ENCODE data around the gene HSD17B1.
"Not testable (repeated sequence)": the region's sequence is repeated elsewhere in the genome, so short reads cannot be mapped to it uniquely, and the experiment has no call there.

HSD17B1 gene

GRCh38 chr17:42548070-42548837 is 4.5 kb upstream of the HSD17B1 start:
- FAIRE-seq = no peak

DNA sequence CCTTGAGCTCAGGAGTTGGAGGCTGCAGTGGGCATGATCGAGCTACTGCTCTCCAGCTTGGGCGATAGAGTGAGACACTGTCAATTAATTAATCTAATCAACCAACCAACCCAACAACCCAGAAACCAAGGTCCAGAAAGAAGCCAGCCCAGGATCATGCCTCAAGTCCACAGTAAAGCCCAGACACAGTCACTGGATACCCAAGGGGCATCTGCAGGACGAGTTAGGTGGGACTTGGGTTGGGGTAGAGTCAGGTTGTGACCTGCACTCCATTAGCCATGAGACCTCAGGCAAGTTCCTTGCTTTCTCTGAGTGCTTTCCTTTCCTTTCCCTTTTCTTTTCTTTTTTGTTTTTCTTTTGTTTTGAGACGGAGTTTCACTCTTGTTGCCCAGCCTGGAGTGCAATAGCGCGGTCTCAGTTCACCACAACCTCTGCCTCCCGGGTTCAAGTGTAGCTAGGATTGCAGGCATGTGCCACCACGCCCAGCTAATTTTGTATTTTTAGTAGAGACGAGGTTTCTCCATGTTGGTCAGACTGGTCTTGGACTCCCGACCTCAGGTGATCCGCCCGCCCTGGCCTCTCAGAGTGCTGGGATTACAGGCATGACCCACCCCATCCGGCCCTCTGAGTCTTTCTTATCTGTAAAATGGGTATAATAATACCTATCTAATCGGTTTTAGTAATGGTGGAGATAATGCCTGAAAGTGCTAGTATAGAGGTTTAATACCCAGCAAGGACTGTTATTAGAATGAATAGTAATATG is 3.5 kb upstream of the HSD17B1 start:
- no peak for FAIRE-seq

DNA sequence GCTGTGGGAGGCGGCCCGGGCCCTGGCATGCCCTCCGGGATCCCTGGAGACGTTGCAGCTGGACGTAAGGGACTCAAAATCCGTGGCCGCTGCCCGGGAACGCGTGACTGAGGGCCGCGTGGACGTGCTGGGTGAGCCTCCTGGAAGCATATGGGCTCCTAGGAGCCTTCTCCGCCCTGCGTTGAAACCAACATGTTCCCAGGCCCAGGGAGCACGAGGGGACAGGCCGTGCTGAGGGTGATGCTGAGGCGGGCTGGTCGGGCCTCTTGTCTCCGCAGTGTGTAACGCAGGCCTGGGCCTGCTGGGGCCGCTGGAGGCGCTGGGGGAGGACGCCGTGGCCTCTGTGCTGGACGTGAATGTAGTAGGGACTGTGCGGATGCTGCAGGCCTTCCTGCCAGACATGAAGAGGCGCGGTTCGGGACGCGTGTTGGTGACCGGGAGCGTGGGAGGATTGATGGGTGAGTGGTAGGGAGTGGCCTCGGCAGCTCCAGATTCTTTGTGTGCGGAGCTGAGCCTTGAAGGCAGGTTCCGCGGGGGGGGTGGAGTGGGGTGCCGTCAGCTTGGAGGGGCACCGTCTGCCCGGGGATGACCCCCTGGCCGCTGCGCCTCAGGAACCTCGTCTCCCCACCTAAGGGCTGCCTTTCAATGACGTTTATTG is 567 bp downstream of the HSD17B1 start:
- FAIRE-seq = no peak

GRCh38 chr17:42553866-42554249 is 1.1 kb downstream of the HSD17B1 start:
- no peak for FAIRE-seq

DNA sequence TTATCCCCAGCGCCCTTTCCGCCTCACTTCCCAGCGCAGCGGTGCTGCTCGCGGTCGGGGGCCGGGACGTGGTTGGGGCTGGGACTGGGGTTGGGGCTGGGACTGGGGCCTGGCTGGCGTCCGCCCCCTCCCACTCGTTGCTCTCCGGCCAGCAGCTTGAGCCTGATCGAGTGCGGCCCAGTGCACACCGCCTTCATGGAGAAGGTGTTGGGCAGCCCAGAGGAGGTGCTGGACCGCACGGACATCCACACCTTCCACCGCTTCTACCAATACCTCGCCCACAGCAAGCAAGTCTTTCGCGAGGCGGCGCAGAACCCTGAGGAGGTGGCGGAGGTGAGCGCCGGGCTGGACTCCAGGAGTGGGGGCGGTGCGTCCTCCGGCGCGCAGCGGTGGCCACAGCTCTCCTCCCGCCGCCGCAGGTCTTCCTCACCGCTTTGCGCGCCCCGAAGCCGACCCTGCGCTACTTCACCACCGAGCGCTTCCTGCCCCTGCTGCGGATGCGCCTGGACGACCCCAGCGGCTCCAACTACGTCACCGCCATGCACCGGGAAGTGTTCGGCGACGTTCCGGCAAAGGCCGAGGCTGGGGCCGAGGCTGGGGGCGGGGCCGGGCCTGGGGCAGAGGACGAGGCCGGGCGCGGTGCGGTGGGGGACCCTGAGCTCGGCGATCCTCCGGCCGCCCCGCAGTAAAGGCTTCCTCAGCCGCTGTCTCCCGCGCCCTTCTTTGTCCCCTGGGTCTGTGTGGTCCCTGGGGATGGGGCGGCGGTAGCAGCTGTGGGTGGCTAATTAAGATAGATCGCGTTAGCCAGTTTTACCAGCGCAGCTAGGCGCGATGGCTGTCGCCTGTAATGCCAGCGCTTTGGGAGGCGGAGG is 1.8 kb downstream of the HSD17B1 start:
- FAIRE-seq = no peak

GRCh38 chr17:42555122-42555622 is 2.4 kb downstream of the HSD17B1 start:
- FAIRE-seq = no peak

- not testable (repeated sequence) for FAIRE-seq
These were observed 3.4 kb downstream of the HSD17B1 start for GRCh38 chr17:42555961-42556617.

DNA sequence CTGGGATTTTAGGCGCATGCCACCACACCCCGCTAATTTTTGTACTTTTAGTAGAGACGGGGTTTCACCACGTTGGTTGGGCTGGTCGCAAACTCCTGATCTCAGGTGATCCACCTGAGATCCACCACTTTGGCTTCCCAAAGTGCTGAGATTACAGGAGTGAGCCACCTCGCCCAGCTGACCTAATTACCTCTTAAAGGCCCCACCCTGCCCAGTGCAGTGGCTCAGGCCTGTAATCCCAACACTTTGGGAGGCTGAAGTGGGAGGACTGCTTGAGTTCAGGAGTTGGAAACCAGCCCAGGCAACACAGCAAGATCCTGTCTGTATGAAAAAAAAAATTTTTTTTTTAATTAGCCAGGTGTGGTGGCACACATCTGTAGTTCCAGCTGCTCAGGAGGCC is 6.4 kb downstream of the HSD17B1 start:
- no peak for FAIRE-seq

GRCh38 chr17:42560246-42560645 is 7.5 kb downstream of the HSD17B1 start:
- no peak for FAIRE-seq

- no peak for FAIRE-seq
These were observed 9.2 kb downstream of the HSD17B1 start, which contains the start of gene COASY for GRCh38 chr17:42561897-42562387. Gene COASY (plus strand): TSS chr17:42562148. CDS start chr17:42562623, 475 bp downstream.

DNA sequence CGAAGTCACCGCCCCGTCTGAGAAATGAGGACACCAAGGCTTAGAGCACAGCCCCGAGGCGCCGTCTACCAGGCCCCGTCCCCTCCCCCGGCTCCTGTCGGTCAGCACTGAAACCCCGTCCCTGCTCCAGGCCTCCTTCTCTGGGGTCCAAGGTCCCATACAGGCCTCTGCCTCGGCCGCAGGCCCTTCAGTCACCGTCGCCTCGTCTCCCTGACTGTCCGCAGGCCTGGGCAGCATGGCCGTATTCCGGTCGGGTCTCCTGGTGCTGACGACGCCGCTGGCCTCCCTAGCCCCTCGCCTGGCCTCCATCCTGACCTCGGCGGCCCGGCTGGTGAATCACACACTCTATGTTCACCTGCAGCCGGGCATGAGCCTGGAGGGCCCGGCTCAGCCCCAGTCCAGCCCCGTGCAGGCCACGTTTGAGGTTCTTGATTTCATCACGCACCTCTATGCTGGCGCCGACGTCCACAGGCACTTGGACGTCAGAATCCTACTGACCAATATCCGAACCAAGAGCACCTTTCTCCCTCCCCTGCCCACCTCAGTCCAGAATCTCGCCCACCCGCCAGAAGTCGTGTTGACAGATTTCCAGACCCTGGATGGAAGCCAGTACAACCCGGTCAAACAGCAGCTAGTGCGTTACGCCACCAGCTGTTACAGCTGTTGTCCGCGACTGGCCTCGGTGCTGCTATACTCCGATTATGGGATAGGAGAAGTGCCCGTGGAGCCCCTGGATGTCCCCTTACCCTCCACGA is 9.8 kb downstream of the HSD17B1 start:
- FAIRE-seq = no peak

GRCh38 chr17:42563143-42563509 is 10.4 kb downstream of the HSD17B1 start:
- FAIRE-seq = no peak

DNA sequence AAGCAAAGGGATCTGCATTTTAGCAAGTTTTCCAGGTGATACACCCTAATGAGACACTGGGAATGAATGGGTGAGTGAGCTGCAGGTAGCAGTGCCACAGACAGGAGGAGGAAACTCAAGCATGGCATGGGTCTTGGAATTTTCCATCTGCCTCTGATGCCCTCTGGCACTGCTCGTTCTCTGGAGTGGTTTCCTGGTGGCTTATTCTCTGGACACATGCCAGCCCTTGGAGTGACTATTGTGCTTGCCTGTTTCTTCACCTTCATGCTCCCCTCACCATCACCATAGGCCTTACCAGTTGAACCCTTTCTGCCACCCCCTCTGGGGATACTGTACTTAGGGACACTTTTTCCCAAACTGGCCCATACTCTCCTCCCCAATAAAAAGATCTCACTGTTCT is 10.8 kb downstream of the HSD17B1 start:
- no peak for FAIRE-seq

GRCh38 chr17:42563950-42564349 is 11.2 kb downstream of the HSD17B1 start:
- FAIRE-seq = no peak

- FAIRE-seq = no peak
These were observed 12.2 kb downstream of the HSD17B1 start for GRCh38 chr17:42564815-42565522.

GRCh38 chr17:42565523-42566214 is 12.9 kb downstream of the HSD17B1 start:
- FAIRE-seq = no peak

- no peak for FAIRE-seq
These were observed 13.6 kb downstream of the HSD17B1 start for GRCh38 chr17:42566215-42566882.

GRCh38 chr17:42566883-42567573 is 14.3 kb downstream of the HSD17B1 start, which contains the start of gene MLX:
Gene MLX (plus strand): TSS chr17:42567100. CDS start chr17:42567125, 25 bp downstream.
- no peak for FAIRE-seq

Data from A204.1 (cell line).